Germinal center (tissue), 1 donor: Measurements from ENCODE around the gene ANGPTL2.
"Not testable (repeated sequence)": the region's sequence is repeated elsewhere in the genome, so short reads cannot be mapped to it uniquely, and the experiment has no call there.

Experiments used
- DNase-seq: peaks from one replicate; pipeline ENCODE4 v3.0.0; 2012; ENCODE audit warnings: mixed read lengths, low spot score

ANGPTL2 gene, protein sequence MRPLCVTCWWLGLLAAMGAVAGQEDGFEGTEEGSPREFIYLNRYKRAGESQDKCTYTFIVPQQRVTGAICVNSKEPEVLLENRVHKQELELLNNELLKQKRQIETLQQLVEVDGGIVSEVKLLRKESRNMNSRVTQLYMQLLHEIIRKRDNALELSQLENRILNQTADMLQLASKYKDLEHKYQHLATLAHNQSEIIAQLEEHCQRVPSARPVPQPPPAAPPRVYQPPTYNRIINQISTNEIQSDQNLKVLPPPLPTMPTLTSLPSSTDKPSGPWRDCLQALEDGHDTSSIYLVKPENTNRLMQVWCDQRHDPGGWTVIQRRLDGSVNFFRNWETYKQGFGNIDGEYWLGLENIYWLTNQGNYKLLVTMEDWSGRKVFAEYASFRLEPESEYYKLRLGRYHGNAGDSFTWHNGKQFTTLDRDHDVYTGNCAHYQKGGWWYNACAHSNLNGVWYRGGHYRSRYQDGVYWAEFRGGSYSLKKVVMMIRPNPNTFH

DNA sequence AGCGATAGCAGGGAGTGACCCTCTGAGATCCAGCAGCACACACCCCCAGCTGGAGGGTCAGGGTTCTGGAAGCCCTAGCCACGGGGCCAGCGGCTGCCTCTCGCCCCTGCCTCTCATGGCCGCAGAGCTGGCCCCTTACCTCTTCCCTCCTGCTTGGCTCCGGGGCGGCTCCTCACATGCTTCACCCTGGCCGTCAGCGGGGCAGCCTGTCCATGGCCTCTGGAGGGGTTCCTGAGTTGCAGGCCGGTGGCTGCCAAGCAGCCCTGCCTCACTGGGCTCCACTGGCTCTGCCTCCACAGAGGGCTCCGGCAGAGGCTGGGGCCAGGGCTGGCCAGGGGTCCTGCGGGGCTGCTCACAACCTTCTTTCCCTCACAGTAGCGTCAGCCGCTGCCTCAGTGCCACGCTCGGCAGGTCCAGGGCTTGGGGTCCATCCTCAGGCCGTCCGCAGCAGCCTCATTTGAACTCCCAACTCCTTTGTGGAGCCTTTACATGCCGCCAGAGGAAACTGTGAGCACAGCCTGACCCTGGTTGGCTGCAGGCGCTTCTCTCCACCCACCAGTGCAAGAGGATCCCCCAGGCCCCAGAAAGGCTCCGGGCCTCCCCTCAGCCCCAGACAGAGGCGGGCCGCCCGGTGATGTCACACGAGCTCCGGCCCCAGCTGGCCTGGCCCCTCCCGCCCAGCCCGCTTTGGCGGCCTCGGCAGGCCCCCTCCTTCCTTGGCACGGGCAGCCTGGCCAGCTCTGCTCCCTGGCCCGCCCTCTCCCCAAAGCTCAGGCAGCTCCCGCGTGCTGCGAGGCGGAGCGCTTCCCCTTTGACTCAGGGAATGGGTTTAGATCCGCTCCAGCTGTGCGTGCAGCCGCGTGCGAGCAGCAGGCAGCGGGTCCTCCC is at the start of gene ANGPTL2:
TSS of gene ANGPTL2 (minus strand) at position 460 of the 888 bp plus-strand sequence. CDS start 13,904 bp downstream, outside the sequence.
- peak; percentile 46 for DNase-seq

DNA sequence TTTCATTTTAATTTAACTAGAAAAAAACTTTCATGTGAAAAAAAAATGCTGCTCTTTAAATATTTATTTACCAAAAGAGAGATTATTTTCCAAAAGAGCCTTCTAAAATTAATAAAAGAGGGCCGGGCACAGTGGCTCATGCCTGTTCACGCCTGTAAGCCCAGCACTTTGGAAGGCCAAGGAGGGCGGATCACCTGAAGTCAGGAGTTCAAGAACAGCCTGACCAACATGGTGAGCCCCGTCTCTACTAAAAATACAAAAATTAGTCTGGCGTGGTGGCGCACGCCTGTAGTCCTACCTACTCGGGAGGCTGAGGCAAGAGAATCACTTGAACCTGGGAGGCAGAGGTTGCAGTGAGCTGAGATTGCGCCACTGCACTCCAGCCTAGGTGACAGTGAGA is 48.9 kb upstream of the ANGPTL2 start:
- DNase-seq = not testable (repeated sequence)

DNA sequence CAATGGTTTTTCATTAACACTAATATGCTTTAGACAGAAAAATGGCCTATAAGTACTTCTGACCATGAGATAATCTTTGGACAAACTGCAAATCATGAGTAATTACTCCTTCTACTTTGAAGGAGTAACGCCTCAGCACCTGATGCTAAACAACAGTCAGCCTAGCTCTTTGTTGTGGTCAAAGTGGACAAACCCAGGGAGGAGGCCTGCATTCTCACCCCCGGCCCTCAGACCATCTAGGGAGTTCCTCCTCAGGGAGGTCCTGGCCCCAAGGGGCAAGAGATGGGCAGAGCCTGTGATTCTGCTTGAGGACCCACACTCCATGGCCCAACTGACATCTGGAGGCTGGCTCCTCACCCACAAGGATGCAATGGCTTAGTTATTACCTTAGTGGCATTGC is 48.2 kb upstream of the ANGPTL2 start:
- no peak for DNase-seq

DNA sequence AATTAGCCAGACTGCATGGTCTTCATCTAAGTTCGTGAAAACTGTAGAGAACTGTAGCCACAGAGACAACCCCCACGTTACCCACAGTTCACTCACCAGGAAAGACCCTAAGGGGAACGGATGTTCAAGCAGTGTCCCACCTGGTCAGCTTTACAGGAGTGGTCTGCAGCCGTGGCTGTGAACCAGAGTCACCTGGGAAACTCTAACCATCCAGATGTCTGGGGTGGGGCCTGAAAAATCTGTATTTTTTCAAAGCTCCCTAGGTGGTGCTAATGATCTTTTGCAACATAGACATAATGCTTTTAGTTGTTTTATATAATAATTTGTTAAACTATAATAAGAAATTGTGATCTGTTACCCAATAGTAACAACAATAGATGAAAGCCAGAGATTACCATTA is 47.7 kb upstream of the ANGPTL2 start:
- DNase-seq = no peak

DNA sequence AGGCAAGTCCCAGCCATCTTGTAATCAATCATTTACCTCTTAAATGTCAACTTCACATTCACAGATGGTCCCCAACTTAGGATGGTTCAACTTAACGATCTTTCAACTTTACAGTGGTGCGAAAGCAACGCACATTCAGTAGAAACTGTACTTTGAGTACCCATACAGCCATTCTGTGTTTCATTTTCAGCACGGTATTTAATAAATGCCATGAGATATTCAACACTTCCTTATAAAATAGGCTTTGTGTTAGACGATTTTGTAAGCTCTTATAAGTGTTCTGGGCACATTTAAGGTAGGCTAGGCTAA is 47.1 kb upstream of the ANGPTL2 start:
- DNase-seq = no peak

DNA sequence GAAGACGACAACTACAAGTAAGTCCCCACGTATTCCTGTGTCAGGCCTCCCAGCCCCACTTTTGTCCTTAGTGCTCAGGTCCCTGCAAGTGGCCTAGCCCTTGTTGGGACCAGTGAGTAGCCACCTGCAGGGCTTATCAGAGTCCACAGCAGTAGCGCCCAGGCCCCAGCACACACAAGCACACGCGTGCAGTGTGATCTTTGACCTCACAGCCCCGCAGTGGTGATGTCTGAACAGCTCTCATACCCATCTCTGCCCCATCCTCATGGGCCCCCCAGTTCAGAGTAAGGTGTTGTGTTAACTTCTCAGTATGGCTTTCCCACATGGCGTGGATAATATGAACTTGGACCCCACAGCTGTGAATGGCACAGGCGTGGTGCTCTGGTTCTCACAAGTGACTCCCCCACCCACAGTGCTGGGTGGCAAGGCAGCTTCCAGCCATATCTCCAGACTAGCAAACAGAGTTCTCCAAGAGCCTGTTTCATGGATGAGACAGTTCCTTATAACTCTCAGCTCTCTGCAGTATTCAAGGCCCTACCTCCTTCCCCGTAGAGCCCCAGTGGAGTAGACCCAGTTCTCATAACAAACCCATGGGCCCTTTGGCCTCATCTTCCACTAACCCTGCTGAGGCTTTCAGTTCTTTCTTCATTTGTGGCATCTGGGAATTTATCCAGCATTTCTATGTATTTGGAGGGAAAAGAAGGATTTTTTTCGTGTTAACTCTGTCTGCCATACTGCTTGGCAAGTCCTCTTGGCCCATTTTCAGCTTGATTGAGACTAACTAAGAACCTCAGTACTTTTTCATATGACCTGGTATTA is 46.5 kb upstream of the ANGPTL2 start:
- no peak for DNase-seq

DNA sequence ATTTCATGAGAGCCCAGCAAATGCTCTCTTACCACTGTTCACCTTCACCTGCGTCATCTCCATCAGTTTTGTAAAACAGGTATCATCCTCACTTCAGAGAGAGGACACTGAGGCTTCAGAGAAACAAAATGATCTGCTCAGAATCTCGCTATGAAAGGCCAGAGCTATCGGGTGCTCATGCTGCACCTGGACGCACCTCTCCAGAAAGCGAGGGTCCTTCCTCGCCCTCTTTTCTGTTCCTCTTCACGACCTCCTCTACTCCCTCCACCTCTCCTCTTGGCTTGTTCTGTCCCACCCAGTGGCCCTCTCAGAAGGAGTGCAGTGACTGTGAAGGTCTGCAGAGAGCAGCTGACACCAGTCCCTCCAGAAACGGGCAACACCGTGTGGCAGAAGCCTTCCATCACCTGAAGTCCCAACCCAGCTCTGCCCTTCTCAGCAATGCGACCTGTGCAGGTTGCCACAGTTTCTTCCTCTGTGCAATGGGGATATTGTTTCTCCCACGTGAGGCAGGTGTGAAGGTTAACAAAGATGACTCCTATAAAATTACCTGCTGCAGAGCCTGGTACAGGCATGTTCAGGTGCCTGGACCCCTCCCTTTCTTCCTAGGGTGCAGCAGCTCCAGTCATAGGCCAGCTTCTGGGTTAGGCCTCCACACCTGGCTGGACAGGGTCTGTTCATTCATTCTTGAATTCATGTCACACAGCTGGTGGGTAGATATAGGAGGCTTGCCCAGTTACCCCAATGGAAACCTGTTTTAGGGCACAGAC is 45.3 kb upstream of the ANGPTL2 start:
- DNase-seq = no peak

DNA sequence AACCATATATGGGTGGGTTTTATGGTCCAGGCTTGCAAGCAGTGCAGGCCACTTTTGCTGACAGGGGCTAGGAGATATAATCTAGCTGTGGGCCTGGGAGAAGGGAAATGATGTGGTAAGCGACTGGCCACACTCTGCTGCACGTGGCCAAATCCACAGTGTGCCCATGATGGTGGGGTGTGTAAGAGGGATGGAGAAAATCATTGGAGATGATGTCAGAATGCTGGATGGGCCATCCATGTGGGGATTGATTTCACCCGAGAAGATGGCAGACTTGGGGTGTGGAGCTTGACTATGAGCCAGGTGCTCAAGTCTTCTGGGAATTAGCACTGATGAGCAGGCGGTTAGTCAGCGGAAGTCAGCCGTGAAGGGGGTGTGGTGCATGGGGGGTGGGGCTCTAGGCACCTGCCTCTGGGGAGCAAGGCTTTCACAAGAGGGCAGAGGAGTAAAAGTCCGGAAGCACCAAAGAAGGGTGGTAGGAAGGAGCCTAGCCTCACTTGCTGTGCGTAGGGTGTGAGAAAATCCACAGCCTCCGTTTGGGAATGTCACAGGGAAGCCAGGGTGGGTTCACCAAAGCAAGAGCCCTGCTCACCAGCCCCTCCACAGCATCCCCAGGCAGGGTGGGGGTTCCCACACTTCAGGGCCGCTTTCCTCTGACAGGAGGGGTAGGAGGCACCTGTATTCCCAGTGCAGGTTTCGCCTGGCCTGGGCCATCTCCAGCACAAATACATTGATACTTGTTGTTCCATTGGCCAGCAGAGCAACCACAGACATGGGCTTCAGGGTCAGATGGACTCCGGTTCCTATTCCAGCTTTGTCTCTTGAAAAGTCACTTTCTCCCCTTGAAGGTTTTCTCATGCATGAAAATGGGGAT is 44.5 kb upstream of the ANGPTL2 start:
- DNase-seq = peak; percentile 87

DNA sequence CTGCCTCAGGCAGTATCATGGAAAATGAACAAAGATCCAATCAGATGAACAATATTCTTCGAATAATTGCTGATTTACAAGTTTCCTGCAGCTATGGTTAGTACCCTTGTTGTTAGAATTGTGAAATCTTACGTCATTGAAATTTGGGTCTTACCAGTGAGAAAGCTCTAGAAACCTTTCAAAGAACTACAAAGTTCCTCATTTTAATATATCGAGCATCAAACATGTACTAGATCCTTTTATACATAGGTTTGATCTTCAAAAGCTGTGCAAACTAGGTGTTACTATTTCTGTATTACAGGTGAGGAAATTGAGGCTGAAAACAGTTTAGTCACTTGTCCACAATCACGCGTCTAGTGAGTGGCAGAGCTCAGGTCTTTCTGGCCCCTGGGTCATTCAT is 43.7 kb upstream of the ANGPTL2 start:
- peak; percentile 22 for DNase-seq

DNA sequence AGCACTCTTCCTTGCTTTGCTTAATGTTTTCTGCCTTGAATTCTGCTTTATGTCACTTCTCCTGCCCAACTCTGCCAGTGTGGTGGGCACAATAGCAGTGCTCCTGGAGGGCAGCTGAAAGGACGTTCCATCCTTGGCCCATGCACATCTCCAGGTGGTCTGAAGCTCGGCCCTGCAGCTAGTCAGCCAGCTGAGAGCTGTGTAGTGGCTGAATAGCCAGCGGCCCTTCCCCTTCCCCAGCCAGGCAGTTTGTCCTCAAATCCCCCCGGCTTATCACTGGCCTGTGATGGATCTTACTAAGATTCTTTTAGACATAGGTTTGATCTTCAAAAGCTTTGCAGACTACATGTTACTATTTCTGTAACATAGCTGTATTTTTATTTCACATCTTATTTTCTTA is 42.7 kb upstream of the ANGPTL2 start:
- no peak for DNase-seq

DNA sequence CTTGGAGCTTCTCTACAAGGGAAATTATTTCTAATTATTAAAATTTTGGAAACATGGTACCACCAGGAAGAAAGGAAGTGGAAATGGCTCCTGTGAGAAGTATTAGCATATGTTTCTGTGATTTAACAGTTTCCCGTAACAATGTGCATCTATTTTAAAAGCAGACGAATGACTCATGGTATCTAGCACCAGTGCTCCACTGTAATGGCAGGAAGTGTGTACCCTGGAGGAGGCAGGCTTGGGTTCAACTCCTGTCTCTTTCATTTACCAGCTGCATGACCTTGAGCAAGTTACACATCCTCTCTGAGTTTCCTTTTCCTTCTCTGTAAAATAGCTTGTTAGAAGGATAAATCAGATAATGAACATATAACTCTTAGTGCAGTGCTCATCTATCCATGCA is 41.0 kb upstream of the ANGPTL2 start:
- no peak for DNase-seq

DNA sequence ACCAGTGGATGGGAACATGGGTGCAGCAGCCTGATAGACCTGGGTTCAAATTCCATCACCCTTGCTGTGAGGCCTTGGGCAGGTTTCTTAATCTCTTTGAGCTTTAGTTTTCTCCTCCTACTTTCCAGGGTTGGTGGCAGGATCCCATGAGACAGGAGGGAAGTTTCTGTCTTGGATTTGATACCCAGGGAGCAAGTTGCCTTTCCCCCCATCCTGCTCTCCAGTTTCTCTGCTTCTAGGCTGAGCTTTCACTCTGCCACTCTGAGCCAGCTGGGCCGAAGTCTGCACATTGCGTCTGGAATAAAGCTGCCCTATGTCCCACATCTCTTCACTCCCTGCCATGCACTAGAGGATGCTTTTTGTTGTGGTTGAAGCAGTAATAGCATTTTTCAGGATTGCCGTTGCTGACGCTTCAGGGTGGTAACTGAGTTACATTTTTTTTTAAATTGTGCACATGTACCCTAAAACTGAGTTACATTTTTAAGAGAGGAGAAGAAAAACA is 40.5 kb upstream of the ANGPTL2 start:
- DNase-seq = no peak

DNA sequence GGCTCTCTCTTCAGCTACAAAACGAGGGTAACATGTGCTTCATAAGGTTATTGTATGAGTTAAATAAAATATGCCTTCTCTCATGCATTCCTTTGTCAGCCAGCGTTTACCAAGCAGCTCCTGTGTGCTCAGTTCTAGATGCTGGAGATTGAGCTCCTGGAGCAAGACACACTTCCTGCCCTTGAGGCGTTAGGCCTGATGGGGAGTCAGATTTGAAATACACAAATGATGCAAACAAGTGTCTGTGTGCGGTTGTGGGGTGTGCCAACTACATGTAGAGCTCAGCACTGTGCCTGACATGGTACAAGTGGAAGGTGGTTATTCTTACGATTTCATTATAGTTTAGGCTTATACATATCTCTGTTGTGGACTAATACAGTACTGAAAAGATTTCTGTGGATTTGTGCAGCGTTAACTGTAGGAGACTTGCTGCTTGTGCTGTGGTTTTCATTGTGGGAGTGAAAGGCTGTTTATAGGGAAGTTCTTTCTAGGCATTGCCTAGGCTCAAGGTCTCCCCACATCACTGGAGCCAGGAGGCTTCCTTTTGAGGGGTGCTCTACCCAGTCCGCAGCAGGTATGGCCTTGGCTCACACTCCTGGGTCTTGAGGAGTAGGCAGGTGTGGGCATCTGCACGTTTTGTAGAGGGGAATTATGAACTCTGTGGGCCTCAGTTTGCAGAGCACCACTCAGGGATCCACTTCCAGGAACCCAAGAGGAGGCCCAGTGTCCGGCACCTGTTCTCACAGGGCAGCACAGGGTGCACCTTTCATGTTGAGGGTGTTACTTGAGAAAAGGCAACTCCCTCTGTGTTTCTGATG is 39.8 kb upstream of the ANGPTL2 start:
- no peak for DNase-seq

DNA sequence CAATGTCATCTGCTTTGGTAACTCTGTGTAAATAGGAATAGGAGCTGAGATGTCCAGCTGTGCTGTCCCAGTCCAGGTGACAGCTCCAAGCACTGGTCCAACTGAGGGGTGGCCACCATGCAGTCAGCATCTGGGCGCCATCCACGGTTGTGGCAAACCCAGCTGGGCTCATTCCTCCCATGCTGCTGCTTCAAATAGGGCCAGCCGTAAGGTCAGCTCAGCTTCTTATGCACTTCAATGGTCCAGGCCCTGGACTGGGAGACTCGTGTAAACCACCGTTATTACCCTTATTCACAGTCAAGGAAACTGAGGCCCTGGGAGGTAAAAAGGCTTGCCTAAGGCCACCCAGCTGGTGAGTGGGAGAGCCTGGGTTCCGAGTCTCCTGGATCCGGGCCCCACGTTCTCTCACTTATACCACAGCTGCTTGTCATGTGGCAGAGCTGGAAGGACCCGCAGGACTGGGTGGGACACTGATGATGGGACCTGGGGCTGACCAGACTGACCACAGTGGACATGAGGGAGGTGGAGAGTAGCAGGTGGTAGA is 38.7 kb upstream of the ANGPTL2 start:
- DNase-seq = no peak

DNA sequence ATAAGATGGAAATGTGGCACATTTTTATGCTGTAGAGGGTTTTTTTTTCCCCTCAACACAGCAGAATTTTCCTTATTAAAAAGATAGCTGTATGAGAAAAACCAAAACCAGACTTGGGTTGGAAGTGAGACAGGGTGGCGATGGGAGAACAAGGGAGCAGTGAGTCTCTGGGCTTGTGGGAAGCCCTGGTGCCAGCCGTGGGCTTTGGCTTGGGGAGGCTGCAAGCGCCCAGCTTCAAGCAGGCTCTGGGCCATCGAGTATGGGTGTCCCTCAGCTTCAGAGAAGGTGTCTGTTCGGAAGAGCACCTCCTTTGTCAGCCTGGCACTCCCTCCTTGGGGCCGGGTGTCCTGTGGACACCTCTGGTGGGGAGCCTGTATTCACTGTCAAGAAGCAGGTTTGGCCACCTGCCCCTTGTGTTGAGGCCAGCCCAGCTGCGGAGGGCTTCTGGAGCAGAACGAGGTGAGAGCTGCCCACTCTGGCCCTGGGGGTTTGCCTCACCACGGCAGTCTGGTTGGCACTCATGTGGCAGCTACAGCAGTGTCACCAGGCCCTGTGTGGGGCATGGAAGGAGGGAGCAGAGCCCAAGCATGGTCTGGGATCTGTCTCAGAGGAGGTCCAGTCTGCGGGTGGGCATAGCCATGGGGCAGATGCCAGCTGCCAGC is 37.6 kb upstream of the ANGPTL2 start:
- DNase-seq = no peak

DNA sequence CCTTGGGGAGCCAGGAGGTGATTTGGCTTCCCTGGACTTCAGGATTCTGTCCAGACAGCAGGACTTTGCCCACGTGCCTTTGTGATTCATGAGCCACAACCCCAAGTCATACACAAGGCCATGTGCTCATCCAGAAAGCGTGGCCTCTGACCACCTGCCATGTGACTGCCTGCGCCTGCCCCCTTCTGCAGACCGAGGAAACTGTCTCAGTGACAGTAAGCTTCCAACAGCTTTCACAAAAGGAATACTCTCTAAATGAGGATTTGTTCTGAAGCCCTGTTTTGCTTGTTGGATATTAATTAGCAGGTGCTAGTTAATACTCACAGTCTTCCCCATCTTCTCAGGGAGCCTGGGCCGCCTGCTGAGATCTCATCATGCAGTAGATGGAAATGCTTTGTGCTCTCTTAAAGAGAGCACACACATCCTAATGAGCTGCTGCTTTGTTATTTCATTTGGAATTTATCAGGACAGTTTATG is 36.9 kb upstream of the ANGPTL2 start:
- DNase-seq = no peak

DNA sequence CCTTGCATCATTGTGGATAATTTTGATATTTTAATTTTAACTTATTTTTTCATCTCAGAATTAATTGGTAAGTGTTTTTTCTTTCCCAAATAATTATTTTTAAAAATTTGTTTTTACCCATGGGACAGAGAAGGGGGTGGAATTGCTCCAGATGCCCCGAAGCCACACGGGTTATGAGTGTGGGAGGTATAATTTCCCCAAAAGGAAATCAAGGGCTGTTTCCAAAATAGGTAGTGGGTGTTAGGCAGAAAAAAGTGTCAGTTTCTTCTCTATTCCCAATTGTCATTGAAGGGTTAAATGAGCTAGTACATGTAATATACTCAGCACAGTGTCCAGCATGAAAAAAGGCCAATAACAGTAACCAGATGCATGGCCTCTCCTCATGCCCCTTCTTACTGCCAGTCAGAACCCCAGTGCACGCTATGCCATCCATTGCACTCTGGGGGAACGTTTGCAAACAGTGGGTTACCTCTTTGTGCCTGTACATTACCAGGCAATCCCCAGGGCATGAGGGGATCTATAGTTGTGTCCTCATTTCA is 36.4 kb upstream of the ANGPTL2 start:
- no peak for DNase-seq

DNA sequence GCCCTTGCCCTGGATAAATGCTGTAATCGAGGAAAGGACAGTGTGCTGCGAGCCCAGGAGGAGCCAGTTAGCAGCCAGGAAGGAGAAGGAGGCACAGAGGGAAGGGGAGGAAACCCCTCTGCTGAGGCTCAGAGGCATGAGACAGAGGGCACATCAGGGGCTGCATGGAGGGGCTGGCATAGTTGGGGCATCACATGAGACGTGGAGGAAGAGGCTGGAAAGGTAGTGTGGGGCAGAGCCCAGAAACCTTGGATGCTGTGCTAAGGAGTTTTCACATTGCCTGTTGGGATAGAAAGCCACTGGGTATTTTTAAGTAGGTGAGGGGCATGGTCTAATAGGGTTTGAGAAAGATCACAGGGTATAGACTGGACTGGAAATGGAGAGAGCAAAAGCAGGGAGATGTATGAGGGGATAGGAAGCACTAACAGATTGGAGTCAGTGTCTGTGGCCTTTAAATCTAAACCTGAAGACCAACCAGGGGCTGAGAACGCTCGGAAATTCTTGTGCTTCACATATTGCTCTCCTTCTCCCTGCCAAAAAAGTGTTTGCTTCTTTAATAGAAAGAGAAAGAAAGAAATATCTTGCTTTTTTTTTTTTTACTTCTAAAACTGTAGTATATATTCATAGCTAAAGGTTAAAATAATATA is 33.0 kb upstream of the ANGPTL2 start:
- DNase-seq = no peak
